WTC11 (cell line): Measurements from ENCODE around the gene COL9A1.

Experiments
- HMGXB4 ChIP-seq: sonication (generic); formaldehyde crosslinking; IDR thresholded peaks from 2 replicates; pipeline ENCODE4 v1.8.1; 2023; ENCODE audit warnings: mild to moderate bottlenecking, moderate library complexity, missing genetic modification reagents
- ZBTB21 ChIP-seq: sonication (generic); formaldehyde crosslinking; IDR thresholded peaks from 2 replicates; pipeline ENCODE4 v1.8.1; 2023; ENCODE audit warnings: mild to moderate bottlenecking, missing genetic modification reagents, borderline replicate concordance
- ZNF121 ChIP-seq: sonication (generic); formaldehyde crosslinking; IDR thresholded peaks from 2 replicates; pipeline ENCODE4 v1.8.0; 2023; ENCODE audit warnings: missing genetic modification reagents
- TF ChIP-seq, protein P1 (sequence below): fragments of 200-600 bp; IDR thresholded peaks from 2 replicates; pipeline ENCODE4 v1.8.0; 2022; ENCODE audit warnings: antibody characterized with exemption
- TF ChIP-seq, protein P2 (sequence below): sonication (generic); formaldehyde crosslinking; IDR thresholded peaks from 2 replicates; pipeline ENCODE4 v1.8.1; 2022; ENCODE audit warnings: missing genetic modification reagents, borderline replicate concordance
- TF ChIP-seq, protein P3 (sequence below): sonication (generic); formaldehyde crosslinking; IDR thresholded peaks from 2 replicates; pipeline ENCODE4 v1.8.0; 2022; ENCODE audit warnings: mild to moderate bottlenecking, missing genetic modification reagents

DNA sequence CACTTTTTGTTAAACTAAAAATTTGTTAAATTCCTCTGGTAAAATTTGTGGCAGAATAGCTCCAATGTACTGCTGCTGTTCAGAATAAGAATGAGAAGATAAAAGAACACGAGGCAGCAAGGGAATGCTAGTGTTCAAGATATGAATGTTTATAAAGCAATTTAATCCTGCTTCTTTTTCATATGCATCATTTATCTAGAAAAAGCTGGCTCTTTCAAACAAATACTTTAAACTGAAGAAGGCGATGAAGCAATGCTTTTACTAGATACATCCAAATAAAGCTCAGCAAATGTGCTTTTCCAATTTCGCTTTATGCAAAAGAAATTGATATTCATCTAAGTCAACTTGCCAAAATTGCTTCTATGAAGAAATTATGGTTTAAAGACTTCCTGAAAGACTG is 66.5 kb downstream of the COL9A1 start:
- TF ChIP-seq, protein P1, sequence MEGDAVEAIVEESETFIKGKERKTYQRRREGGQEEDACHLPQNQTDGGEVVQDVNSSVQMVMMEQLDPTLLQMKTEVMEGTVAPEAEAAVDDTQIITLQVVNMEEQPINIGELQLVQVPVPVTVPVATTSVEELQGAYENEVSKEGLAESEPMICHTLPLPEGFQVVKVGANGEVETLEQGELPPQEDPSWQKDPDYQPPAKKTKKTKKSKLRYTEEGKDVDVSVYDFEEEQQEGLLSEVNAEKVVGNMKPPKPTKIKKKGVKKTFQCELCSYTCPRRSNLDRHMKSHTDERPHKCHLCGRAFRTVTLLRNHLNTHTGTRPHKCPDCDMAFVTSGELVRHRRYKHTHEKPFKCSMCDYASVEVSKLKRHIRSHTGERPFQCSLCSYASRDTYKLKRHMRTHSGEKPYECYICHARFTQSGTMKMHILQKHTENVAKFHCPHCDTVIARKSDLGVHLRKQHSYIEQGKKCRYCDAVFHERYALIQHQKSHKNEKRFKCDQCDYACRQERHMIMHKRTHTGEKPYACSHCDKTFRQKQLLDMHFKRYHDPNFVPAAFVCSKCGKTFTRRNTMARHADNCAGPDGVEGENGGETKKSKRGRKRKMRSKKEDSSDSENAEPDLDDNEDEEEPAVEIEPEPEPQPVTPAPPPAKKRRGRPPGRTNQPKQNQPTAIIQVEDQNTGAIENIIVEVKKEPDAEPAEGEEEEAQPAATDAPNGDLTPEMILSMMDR, result no peak
- TF ChIP-seq HMGXB4 (CRISPR knock-in tag), result no peak
- TF ChIP-seq, protein P2, sequence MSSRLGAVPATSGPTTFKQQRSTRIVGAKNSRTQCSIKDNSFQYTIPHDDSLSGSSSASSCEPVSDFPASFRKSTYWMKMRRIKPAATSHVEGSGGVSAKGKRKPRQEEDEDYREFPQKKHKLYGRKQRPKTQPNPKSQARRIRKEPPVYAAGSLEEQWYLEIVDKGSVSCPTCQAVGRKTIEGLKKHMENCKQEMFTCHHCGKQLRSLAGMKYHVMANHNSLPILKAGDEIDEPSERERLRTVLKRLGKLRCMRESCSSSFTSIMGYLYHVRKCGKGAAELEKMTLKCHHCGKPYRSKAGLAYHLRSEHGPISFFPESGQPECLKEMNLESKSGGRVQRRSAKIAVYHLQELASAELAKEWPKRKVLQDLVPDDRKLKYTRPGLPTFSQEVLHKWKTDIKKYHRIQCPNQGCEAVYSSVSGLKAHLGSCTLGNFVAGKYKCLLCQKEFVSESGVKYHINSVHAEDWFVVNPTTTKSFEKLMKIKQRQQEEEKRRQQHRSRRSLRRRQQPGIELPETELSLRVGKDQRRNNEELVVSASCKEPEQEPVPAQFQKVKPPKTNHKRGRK (CRISPR knock-in tag), result no peak
- TF ChIP-seq ZNF121 (CRISPR knock-in tag), result no peak
- TF ChIP-seq ZBTB21 (CRISPR knock-in tag), result no peak
- TF ChIP-seq, protein P3, sequence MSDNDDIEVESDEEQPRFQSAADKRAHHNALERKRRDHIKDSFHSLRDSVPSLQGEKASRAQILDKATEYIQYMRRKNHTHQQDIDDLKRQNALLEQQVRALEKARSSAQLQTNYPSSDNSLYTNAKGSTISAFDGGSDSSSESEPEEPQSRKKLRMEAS (CRISPR knock-in tag), result no peak
